GM12892 (cell line): Measurements from ENCODE around the gene APMAP.

Source experiments
- POLR2A ChIP-seq: IDR thresholded peaks from 2 replicates; pipeline ENCODE4 v1.6.1; 2011; ENCODE audit warnings: low read depth, low read length, control low read depth
- POLR2AphosphoS5 ChIP-seq: IDR thresholded peaks from 2 replicates; pipeline ENCODE4 v1.6.1; 2011; ENCODE audit warnings: low read depth, low read length, control low read depth
- TAF1 ChIP-seq: IDR thresholded peaks from 2 replicates; pipeline ENCODE4 v1.6.1; 2011; ENCODE audit warnings: low read depth, mild to moderate bottlenecking, control low read depth, low read length, borderline replicate concordance

DNA sequence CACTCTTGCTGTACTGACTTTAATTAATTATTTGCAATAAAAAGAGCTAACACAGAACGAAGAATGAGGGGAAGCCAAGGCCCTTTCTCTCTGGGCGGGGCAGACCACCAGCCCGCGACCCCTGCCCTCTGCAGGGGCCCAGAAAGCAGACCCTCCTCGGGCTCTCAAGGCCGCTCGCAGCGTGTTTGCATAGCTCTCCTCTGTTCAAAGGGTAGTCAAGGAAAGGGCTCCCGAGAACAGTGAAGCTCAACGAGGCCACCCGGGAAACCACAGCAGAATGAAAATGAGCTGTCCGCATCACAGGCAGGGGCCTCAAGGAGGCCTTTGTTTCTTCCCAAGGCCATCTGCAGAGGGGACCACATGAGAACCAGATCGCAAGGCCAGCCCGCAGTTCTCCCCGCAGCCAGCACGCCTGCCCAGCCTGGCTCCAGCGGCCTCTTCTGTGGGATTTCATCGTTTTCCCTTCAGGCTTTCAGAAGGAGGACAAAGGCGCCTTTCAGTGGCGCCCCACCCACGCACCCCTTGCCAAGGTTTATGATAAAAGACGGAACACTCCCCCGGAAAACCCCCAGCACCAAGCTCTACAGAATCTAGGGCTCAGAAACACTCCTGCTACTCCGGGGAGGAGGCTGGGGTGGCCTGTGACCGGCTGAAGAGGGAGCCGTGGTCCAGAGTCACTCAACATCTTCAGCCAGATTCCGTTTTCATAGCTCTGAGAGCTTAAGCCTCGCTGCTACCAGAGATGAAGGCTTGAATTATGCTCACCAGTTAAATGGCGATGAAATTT lies 40.1 kb upstream of the APMAP start:
- TF ChIP-seq POLR2A (no peak), TAF1 (no peak), POLR2AphosphoS5 (no peak)
